ENCODE measurements around the gene DQX1. TPM values are rescaled to one million over a fixed set of nuclear protein-coding genes. Genes with fewer than 3 reads are reported as not detected.

Gene DQX1
- total and polyA plus RNA-seq, 9 of the 15 experiments (the other 6 are each of a cell fraction or from before 2014, with no cell fraction given): 0.04 to 0.38 (median 0.18) TPM; not detected in 1

DNA sequence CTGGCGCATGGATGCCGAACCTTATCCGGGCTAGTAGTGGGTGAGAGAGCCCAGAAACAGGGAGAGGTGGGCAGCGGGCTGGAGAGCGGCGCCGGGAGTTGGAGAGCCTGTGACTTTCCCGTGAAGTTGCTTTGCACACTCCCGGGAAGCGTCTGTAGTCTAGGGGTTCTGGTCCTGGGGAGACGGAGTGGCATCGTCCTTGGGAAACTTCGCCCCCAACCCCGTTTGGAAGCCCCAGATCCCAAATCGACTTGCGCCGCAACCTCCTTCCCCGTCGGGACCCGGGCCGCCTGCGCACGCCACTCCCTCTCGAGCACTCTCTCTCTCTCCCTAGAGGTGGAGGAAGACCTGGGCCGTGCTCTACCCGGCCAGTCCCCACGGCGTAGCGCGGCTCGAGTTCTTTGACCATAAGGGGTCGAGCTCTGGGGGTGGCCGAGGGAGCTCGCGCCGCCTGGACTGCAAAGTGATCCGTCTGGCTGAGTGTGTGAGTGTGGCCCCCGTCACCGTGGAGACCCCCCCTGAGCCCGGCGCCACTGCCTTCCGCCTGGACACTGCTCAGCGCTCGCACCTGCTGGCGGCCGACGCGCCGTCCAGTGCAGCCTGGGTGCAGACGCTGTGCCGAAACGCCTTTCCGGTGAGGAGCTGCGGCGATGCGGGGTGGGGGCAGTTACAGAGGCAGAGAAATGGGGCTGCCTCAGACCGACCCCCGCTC, 28.9 kb upstream of the DQX1 start (continued):
- TF ChIP-seq YY1 (IDR thresholded peaks at IDR 0.05; ENCODE audit: borderline replicate concordance in 1 of 3, control insufficient read depth in 1 of 3, extremely low read depth in 1 of 3, insufficient read depth in 3 of 3, insufficient read length in 1 of 3, insufficient replicate concordance in 2 of 3, low read depth in 1 of 3, low read length in 2 of 3): peak in 1 of 3 experiments; percentile 3
- TF ChIP-seq HCFC1 (IDR thresholded peaks at IDR 0.05; ENCODE audit: low read depth, low read length): no peak
- no peak for TF ChIP-seq MEF2A (IDR thresholded peaks at IDR 0.05; ENCODE audit: control insufficient read depth, low read depth, low read length)
- TF ChIP-seq NCOA4 (IDR thresholded peaks at IDR 0.05; ENCODE audit: partially characterized antibody): no peak
- TF ChIP-seq TEAD1 (CRISPR knock-in tag; IDR thresholded peaks at IDR 0.05): 0 out of 4 replicates have a peak, but pooled peaks of 1 of the 2 experiments have one; percentile 5
- TF ChIP-seq, protein P1, sequence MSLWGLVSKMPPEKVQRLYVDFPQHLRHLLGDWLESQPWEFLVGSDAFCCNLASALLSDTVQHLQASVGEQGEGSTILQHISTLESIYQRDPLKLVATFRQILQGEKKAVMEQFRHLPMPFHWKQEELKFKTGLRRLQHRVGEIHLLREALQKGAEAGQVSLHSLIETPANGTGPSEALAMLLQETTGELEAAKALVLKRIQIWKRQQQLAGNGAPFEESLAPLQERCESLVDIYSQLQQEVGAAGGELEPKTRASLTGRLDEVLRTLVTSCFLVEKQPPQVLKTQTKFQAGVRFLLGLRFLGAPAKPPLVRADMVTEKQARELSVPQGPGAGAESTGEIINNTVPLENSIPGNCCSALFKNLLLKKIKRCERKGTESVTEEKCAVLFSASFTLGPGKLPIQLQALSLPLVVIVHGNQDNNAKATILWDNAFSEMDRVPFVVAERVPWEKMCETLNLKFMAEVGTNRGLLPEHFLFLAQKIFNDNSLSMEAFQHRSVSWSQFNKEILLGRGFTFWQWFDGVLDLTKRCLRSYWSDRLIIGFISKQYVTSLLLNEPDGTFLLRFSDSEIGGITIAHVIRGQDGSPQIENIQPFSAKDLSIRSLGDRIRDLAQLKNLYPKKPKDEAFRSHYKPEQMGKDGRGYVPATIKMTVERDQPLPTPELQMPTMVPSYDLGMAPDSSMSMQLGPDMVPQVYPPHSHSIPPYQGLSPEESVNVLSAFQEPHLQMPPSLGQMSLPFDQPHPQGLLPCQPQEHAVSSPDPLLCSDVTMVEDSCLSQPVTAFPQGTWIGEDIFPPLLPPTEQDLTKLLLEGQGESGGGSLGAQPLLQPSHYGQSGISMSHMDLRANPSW (CRISPR knock-in tag; IDR thresholded peaks at IDR 0.05): 0 out of 2 replicates have a peak, but pooled peaks have one; percentile 72
- TF ChIP-seq, protein P2, sequence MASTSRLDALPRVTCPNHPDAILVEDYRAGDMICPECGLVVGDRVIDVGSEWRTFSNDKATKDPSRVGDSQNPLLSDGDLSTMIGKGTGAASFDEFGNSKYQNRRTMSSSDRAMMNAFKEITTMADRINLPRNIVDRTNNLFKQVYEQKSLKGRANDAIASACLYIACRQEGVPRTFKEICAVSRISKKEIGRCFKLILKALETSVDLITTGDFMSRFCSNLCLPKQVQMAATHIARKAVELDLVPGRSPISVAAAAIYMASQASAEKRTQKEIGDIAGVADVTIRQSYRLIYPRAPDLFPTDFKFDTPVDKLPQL (IDR thresholded peaks at IDR 0.05; ENCODE audit: extremely low read depth, insufficient read length): no peak
- TF ChIP-seq SMARCC2 (IDR thresholded peaks at IDR 0.05; ENCODE audit: low read depth): no peak
- TF ChIP-seq, protein P3, sequence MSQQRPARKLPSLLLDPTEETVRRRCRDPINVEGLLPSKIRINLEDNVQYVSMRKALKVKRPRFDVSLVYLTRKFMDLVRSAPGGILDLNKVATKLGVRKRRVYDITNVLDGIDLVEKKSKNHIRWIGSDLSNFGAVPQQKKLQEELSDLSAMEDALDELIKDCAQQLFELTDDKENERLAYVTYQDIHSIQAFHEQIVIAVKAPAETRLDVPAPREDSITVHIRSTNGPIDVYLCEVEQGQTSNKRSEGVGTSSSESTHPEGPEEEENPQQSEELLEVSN (IDR thresholded peaks at IDR 0.05; ENCODE audit: borderline replicate concordance in 1 of 2, extremely low read depth in 1 of 2, insufficient read depth in 1 of 2, insufficient read length in 1 of 2, low read depth in 1 of 2, low read length in 1 of 2, poor library complexity in 1 of 2, severe bottlenecking in 1 of 2): peak in 1 of 2 experiments; percentile 21
- TF ChIP-seq, protein P4, sequence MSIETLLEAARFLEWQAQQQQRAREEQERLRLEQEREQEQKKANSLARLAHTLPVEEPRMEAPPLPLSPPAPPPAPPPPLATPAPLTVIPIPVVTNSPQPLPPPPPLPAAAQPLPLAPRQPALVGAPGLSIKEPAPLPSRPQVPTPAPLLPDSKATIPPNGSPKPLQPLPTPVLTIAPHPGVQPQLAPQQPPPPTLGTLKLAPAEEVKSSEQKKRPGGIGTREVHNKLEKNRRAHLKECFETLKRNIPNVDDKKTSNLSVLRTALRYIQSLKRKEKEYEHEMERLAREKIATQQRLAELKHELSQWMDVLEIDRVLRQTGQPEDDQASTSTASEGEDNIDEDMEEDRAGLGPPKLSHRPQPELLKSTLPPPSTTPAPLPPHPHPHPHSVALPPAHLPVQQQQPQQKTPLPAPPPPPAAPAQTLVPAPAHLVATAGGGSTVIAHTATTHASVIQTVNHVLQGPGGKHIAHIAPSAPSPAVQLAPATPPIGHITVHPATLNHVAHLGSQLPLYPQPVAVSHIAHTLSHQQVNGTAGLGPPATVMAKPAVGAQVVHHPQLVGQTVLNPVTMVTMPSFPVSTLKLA (conservative IDR thresholded peaks at IDR 0.05): peak in 1 of 2 experiments; percentile 12; a peak in 3 of 4 replicates
- TF ChIP-seq, protein P5, sequence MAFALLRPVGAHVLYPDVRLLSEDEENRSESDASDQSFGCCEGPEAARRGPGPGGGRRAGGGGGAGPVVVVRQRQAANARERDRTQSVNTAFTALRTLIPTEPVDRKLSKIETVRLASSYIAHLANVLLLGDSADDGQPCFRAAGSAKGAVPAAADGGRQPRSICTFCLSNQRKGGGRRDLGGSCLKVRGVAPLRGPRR (CRISPR knock-in tag; IDR thresholded peaks at IDR 0.05): no peak
- 0 out of 4 replicates have a peak, but pooled peaks of 1 of the 2 experiments have one; percentile 43 for TF ChIP-seq HDAC1 (IDR thresholded peaks at IDR 0.05)
- TF ChIP-seq, protein P6, sequence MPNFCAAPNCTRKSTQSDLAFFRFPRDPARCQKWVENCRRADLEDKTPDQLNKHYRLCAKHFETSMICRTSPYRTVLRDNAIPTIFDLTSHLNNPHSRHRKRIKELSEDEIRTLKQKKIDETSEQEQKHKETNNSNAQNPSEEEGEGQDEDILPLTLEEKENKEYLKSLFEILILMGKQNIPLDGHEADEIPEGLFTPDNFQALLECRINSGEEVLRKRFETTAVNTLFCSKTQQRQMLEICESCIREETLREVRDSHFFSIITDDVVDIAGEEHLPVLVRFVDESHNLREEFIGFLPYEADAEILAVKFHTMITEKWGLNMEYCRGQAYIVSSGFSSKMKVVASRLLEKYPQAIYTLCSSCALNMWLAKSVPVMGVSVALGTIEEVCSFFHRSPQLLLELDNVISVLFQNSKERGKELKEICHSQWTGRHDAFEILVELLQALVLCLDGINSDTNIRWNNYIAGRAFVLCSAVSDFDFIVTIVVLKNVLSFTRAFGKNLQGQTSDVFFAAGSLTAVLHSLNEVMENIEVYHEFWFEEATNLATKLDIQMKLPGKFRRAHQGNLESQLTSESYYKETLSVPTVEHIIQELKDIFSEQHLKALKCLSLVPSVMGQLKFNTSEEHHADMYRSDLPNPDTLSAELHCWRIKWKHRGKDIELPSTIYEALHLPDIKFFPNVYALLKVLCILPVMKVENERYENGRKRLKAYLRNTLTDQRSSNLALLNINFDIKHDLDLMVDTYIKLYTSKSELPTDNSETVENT (CRISPR knock-in tag; IDR thresholded peaks at IDR 0.05): no peak; the same call in 1 of the 2 replicates
- TF ChIP-seq RBBP5 (IDR thresholded peaks at IDR 0.05; ENCODE audit: borderline replicate concordance, insufficient read depth, low read length, poor library complexity, severe bottlenecking): peak; percentile 43

Measured in K562 (cell line).